ENCODE results near the gene KCNC4. TPM values are rescaled to one million over a fixed set of nuclear protein-coding genes. Genes with fewer than 3 reads are reported as not detected.

KCNC4 gene
- total RNA-seq, 1 experiment from 2014 or later, result 8.9 TPM

DNA sequence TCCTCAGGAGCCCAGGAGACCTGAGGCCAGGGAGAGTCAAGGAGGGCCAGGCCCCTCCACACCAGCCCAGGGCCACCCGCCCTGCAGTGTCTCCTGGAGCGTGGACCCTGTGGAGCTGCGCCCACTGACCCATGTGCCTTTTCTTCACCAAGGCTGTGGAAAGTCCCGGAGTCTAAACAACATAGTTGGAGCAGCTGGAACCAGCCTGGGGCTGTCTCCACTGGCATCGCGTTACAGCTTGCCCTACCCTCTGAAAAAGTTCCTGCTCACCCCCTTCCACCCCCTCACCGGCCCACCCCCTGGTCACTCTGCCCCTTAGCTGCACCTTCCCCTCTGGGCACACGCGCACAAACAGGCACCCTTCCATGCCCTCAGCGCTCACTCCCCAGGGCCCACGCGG is 18.3 kb downstream of the KCNC4 start:
- Histone ChIP-seq H3K9ac (ENCODE audit: extremely low read depth, insufficient read length, low read length) (no peak overlapping the region), H3K23ac (ENCODE audit: insufficient read length, low read depth, low read length) (no peak overlapping the region), H3K23me2 (ENCODE audit: insufficient read length, low read depth, low read length, poor library complexity, severe bottlenecking) (no peaks in the 10 kb centered on the region), H3K4me1 (ENCODE audit: insufficient read depth, low read length) (no peaks in the 10 kb centered on the region), H3K18ac (ENCODE audit: insufficient read length, low read depth, low read length) (no peak overlapping the region), H2AFZ (ENCODE audit: low read length) (no peak overlapping the region), H4K8ac (replicated peaks; ENCODE audit: insufficient read length, low read depth, low read length) (no peak overlapping the region), H2BK5ac (ENCODE audit: insufficient read length, low read length) (no peak overlapping the region), H2BK15ac (ENCODE audit: low read depth, low read length) (no peak overlapping the region), H2BK20ac (ENCODE audit: low read depth, low read length, poor library complexity, severe bottlenecking) (no peak overlapping the region), H3K4me2 (ENCODE audit: insufficient read depth, insufficient read length, low read length) (no peak overlapping the region), H2AK5ac (ENCODE audit: insufficient read length, low read length) (no peak overlapping the region), H4K5ac (ENCODE audit: insufficient read length, low read depth, low read length) (no peak overlapping the region), H4K91ac (ENCODE audit: insufficient read length, low read depth, low read length) (no peak overlapping the region), H3K79me2 (ENCODE audit: insufficient read depth, low read length) (no peaks in the 10 kb centered on the region), H3K14ac (ENCODE audit: insufficient read depth, low read length) (no peak overlapping the region; the same call in 1 of the 2 replicates), H3K4ac (ENCODE audit: low read depth, low read length) (no peak overlapping the region), H4K20me1 (ENCODE audit: control insufficient read depth, insufficient read depth, insufficient read length) (no peaks in the 10 kb centered on the region), H3T11ph (ENCODE audit: low read length) (no peak overlapping the region), H3K9me3 (ENCODE audit: control insufficient read depth, low read depth, low read length) (peaks cover 7% of the 10 kb centered on the region), H3K27me3 (ENCODE audit: insufficient read depth, low read length) (no peaks in the 10 kb centered on the region), H3K27ac (ENCODE audit: insufficient read length, low read depth, low read length) (no peak overlapping the region), H2BK12ac (ENCODE audit: insufficient read length, low read depth, low read length) (no peak overlapping the region), H3K56ac (ENCODE audit: insufficient read length, low read depth, low read length) (no peak overlapping the region), H3K79me1 (ENCODE audit: insufficient read depth, low read depth, low read length, poor library complexity, severe bottlenecking) (no peaks in the 10 kb centered on the region), H2BK120ac (ENCODE audit: low read depth, low read length, poor library complexity, severe bottlenecking) (no peak overlapping the region)
- no peak overlapping the region for H3K4me3 Mint-ChIP-seq
- H3K36me3 Mint-ChIP-seq (ENCODE audit: insufficient read depth in 1 of 3, low read depth in 3 of 3), result peaks cover 0 to 12% (median 9%) of the 10 kb centered on the region in 3 experiments; a peak in 6 of 7 replicates
- H3K27me3 Mint-ChIP-seq (ENCODE audit: low read depth), result no peaks in the 10 kb centered on the region
- H3K27ac Mint-ChIP-seq, result peak overlapping the region in 1 of 3 experiments; percentile 28; a peak in 1 of 7 replicates
- H3K9me3 Mint-ChIP-seq, result no peaks in the 10 kb centered on the region; a peak in 1 of 5 replicates
- TF ChIP-seq, protein P1, sequence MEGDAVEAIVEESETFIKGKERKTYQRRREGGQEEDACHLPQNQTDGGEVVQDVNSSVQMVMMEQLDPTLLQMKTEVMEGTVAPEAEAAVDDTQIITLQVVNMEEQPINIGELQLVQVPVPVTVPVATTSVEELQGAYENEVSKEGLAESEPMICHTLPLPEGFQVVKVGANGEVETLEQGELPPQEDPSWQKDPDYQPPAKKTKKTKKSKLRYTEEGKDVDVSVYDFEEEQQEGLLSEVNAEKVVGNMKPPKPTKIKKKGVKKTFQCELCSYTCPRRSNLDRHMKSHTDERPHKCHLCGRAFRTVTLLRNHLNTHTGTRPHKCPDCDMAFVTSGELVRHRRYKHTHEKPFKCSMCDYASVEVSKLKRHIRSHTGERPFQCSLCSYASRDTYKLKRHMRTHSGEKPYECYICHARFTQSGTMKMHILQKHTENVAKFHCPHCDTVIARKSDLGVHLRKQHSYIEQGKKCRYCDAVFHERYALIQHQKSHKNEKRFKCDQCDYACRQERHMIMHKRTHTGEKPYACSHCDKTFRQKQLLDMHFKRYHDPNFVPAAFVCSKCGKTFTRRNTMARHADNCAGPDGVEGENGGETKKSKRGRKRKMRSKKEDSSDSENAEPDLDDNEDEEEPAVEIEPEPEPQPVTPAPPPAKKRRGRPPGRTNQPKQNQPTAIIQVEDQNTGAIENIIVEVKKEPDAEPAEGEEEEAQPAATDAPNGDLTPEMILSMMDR (conservative IDR thresholded peaks at IDR 0.05), result no peak
- peaks cover 10 to 18% of the 10 kb centered on the region in 2 experiments; a peak in 3 of 4 replicates for H3K4me1 Mint-ChIP-seq
- WGBS (ENCODE audit: extremely low coverage, insufficient read length, low lambda C conversion rate), result no CpG with 5 or more reads among the region's 12 CpGs
- no peak for DNase-seq

All from H9 (cell line).